Mucosa of descending colon (tissue), 3 donors: ENCODE results near the gene PITX1. TPM values are rescaled to one million over a fixed set of nuclear protein-coding genes. Genes with fewer than 3 reads are reported as not detected.
"Not testable (repeated sequence)": the region's sequence is repeated elsewhere in the genome, so short reads cannot be mapped to it uniquely, and the experiment has no call there.

ENCODE experiments used
- ATAC-seq: fragments of 200-7000 bp; cut with Tn5 transposase; one replicate; pipeline ENCODE4 v1.9.1; 2020; ENCODE audit warnings: mild to moderate bottlenecking, moderate library complexity
- DNase-seq, 3 donors: peaks; one replicate each; pipeline ENCODE4 v3.0.0-alpha.2; 2020
- H3K36me3 ChIP-seq: fragments of 200-600 bp; one replicate; pipeline ENCODE4 v1.8.0; 2021; ENCODE audit warnings: low read depth, mild to moderate bottlenecking
- H3K4me1 ChIP-seq: fragments of 200-600 bp; one replicate; pipeline ENCODE4 v1.8.0; 2021; ENCODE audit warnings: low read depth, mild to moderate bottlenecking
- H3K4me3 ChIP-seq: fragments of 200-600 bp; one replicate; pipeline ENCODE4 v1.8.0; 2021; ENCODE audit warnings: mild to moderate bottlenecking
- H3K9me3 ChIP-seq: fragments of 200-600 bp; one replicate; pipeline ENCODE4 v1.8.0; 2021; ENCODE audit warnings: mild to moderate bottlenecking
- intact Hi-C, 2 donors: fragments of 100-400 bp; cut with DNase I in 1 of 2; cut with micrococcal nuclease in 1 of 2; formaldehyde crosslinking; loops; one replicate each; pipeline versions ENCODE4 v1.11.0 to v1.11.1; 2022; cut with DNase I, micrococcal nuclease
- long read RNA-seq, 2 donors: library from polyadenylated mRNA; unstranded; transcript quantifications; one replicate each; pipeline ENCODE4 v2.0.0, GENCODE V29; 2019 to 2021
- total RNA-seq, 3 donors: library from RNA; stranded (reverse); fragmentation: NEBNext Ultra II Directional in 2 of 3; extraction: Animal tissue kit (Norgen Biotek cat#: 25700) in 2 of 3; gene quantifications; one replicate each; pipeline versions ENCODE4 v1.2.1 to v1.2.4, GENCODE V29; 2021 to 2023
- TF ChIP-seq, protein P1 (sequence below): fragments of 200-600 bp; IDR thresholded peaks from one replicate; pipeline ENCODE4 v1.8.0; 2022; ENCODE audit warnings: antibody characterized with exemption, mild to moderate bottlenecking
- donor health status: DM: no; HTN: no; CAD: no; lungs with moderate emphysema.
- donor health status: DM: no; HTN: no; CAD: no.
- donor health status: DM: no; HTN: yes; CAD: no.

Gene PITX1
- 10 to 100 TPM in 1 of 3 donors, 1 to 10 TPM in 2; 5.0 to 10.7 (median 6.2) TPM for total RNA-seq
- long read RNA-seq, donor 1, transcript PITX1-201 (3 exons, 2,406 nt): major isoform, 16 of 24 reads
- long read RNA-seq, donor 1, partial matches to known transcripts: 0 of 24 reads
- long read RNA-seq, donor 1, other reads (novel, unspliced or antisense): 7 of 24 reads
- long read RNA-seq, donor 2, partial matches to known transcripts: 0 of 3 reads
- long read RNA-seq, donor 2, other reads (novel, unspliced or antisense): 3 of 3 reads

GRCh38 chr5:135033901-135034235, at the start of gene PITX1:
PITX1 (minus strand) TSS chr5:135034228; CDS start chr5:135033881, 347 bp downstream.
- Histone ChIP-seq H3K36me3 (no peaks in the 10 kb centered on the region), H3K9me3 (no peaks in the 10 kb centered on the region), H3K4me3 (peak within 1 kb of the TSS; percentile 28), H3K4me1 (peaks cover 22% of the 10 kb centered on the region)
- intact Hi-C loops: no loop called here
- TF ChIP-seq, protein P1, sequence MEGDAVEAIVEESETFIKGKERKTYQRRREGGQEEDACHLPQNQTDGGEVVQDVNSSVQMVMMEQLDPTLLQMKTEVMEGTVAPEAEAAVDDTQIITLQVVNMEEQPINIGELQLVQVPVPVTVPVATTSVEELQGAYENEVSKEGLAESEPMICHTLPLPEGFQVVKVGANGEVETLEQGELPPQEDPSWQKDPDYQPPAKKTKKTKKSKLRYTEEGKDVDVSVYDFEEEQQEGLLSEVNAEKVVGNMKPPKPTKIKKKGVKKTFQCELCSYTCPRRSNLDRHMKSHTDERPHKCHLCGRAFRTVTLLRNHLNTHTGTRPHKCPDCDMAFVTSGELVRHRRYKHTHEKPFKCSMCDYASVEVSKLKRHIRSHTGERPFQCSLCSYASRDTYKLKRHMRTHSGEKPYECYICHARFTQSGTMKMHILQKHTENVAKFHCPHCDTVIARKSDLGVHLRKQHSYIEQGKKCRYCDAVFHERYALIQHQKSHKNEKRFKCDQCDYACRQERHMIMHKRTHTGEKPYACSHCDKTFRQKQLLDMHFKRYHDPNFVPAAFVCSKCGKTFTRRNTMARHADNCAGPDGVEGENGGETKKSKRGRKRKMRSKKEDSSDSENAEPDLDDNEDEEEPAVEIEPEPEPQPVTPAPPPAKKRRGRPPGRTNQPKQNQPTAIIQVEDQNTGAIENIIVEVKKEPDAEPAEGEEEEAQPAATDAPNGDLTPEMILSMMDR: no peak
- ATAC-seq (peak; percentile 45), DNase-seq (no peak)

DNA sequence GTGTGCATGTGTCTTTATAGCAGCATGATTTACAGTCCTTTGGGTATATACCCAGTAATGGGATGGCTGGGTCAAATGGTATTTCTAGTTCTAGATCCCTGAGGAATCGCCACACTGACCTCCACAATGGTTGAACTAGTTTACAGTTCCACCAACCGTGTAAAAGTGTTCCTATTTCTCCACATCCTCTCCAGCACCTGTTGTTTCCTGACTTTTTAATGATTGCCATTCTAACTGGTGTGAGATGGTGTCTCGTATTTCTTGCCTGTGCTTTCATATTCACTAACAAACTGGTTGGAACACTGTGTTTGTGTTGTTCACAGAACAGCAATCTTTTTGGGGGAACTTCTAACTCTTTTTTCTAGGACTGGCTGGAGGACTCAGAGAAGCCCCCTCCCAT, 49.3 kb upstream of the PITX1 start:
- H3K4me1 ChIP-seq, DNase-seq, ATAC-seq, H3K9me3 ChIP-seq, intact Hi-C loops, H3K4me3 ChIP-seq, H3K36me3 ChIP-seq: not testable (repeated sequence)

DNA sequence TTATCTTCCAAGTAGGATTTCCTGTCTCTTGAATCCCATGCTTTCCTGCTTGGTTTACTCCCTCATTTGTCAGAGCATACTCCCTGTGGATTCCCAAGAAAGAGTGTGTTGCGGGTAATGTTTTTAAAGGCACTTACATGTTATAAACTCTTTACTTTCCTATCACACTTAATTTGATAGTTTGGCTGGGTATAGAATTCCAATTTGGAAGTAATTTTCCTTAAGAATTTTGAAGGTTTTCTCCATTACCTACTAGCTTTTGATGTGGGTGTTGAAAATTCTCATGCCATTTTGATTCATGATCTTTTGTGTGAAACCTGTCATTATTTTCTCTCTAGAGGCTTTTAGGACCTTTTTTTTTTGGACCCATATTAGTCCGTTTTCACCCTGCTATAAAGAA, 47.2 kb upstream of the PITX1 start:
- Histone ChIP-seq H3K4me3 (no peak overlapping the region), H3K4me1 (no peaks in the 10 kb centered on the region), H3K9me3 (peaks cover 7% of the 10 kb centered on the region), H3K36me3 (no peaks in the 10 kb centered on the region)
- DNase-seq (no peak), ATAC-seq (no peak)
- TF ChIP-seq, protein P1: no peak
- intact Hi-C loops: no loop called here

- no peak overlapping the region for H3K4me3 ChIP-seq
- DNase-seq: no peak
- H3K36me3 ChIP-seq: no peaks in the 10 kb centered on the region
- no peak for ATAC-seq
- H3K4me1 ChIP-seq: no peaks in the 10 kb centered on the region
- H3K9me3 ChIP-seq: peaks cover 7% of the 10 kb centered on the region
- TF ChIP-seq, protein P1: no peak
- intact Hi-C loops: no loop called here
Measured at GRCh38 chr5:135079760-135080159, 45.7 kb upstream of the PITX1 start.

DNA sequence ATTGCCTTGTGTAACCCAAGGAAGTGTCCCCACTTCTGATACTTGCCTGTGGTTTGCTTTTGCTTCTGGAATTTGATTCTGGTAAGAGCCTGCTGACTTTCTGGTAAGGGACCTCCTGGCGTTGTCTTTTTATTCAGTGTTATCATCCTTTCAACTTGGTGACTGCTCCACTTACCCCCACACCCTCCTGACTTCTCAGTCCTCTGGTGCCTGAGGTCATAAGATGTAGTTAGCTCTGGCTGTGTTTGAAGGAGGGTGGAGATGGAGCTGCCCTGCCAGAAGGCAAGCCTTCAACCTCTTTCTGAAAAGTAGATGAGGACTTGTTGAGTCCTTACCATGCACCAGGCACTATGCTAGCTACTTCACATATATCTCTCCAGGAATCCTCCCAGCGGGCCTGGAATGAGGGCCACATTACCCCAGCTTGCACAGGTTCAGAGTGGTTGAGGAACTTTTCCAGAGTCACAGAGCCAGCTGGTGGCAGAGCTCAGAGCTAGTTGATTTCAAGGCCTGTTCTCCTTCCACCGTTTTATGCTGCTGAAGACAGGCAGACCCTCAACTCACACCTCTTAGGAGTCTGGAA, 45.2 kb upstream of the PITX1 start:
- intact Hi-C loops: no loop called here
- Histone ChIP-seq H3K9me3 (peaks cover 7% of the 10 kb centered on the region), H3K4me3 (no peak overlapping the region), H3K36me3 (no peaks in the 10 kb centered on the region), H3K4me1 (no peaks in the 10 kb centered on the region)
- no peak for DNase-seq
- TF ChIP-seq, protein P1: no peak
- no peak for ATAC-seq

- Histone ChIP-seq H3K9me3 (peaks cover 7% of the 10 kb centered on the region), H3K36me3 (no peaks in the 10 kb centered on the region), H3K4me1 (no peaks in the 10 kb centered on the region), H3K4me3 (no peak overlapping the region)
- DNase-seq: no peak
- TF ChIP-seq, protein P1: no peak
- intact Hi-C loops: no loop called here
- no peak for ATAC-seq
Measured at GRCh38 chr5:135076801-135077200, 42.8 kb upstream of the PITX1 start.
